Cardiac muscle cell (in vitro differentiated cells and primary cell): Measurements from ENCODE around the gene CHD9. TPM values are rescaled to one million over a fixed set of nuclear protein-coding genes. Genes with fewer than 3 reads are reported as not detected.

Experiments
- DNase-seq, 2 donors: peaks; one replicate each; pipeline versions ENCODE4 v3.0.0 to v3.0.0-alpha.2; 2010 to 2017; ENCODE audit warnings: low read depth in 1 of 2, low spot score in 1 of 2
- H3K27ac ChIP-seq: fragments of 200-600 bp; sonication (generic); 2 replicates; pipeline ENCODE4 v1.5.1; 2016
- H3K27me3 ChIP-seq: fragments of 200-600 bp; sonication (generic); 2 replicates; pipeline ENCODE4 v1.6.0; 2016; ENCODE audit warnings: control low read depth
- H3K36me3 ChIP-seq: fragments of 200-600 bp; sonication (generic); 2 replicates; pipeline ENCODE4 v1.5.1; 2016; ENCODE audit warnings: control low read depth
- H3K4me1 ChIP-seq: fragments of 200-600 bp; sonication (generic); 2 replicates; pipeline ENCODE4 v1.8.1; 2017; ENCODE audit warnings: low read depth, mild to moderate bottlenecking, mixed run types
- H3K4me3 ChIP-seq: fragments of 200-600 bp; sonication (generic); 2 replicates; pipeline ENCODE4 v1.5.1; 2016; ENCODE audit warnings: mild to moderate bottlenecking
- H3K9me3 ChIP-seq: fragments of 200-600 bp; sonication (generic); 2 replicates; pipeline ENCODE4 v1.5.1; 2017; ENCODE audit warnings: low read depth, mild to moderate bottlenecking, control low read depth
- polyA plus RNA-seq: library from polyadenylated mRNA; unstranded; fragments of >200 nt; fragmentation: Nextera tagmentation; extraction: Ambion mirVana; gene quantifications from 2 replicates; pipeline ENCODE4 v1.2.1, GENCODE V29; 2016
- total RNA-seq: library from RNA; depleted of rRNA; stranded (reverse); fragments of >200 nt; gene quantifications from 2 replicates; pipeline ENCODE4 v1.2.3, GENCODE V29; 2016
- TF ChIP-seq, protein P1 (sequence below): IDR thresholded peaks from 2 replicates; pipeline ENCODE4 v1.5.1; 2012; ENCODE audit warnings: low read depth, mild to moderate bottlenecking, low read length

CHD9 gene
- total and polyA plus RNA-seq, 2 experiments from 2014 or later, result 54.8 to 78.9 TPM

DNA sequence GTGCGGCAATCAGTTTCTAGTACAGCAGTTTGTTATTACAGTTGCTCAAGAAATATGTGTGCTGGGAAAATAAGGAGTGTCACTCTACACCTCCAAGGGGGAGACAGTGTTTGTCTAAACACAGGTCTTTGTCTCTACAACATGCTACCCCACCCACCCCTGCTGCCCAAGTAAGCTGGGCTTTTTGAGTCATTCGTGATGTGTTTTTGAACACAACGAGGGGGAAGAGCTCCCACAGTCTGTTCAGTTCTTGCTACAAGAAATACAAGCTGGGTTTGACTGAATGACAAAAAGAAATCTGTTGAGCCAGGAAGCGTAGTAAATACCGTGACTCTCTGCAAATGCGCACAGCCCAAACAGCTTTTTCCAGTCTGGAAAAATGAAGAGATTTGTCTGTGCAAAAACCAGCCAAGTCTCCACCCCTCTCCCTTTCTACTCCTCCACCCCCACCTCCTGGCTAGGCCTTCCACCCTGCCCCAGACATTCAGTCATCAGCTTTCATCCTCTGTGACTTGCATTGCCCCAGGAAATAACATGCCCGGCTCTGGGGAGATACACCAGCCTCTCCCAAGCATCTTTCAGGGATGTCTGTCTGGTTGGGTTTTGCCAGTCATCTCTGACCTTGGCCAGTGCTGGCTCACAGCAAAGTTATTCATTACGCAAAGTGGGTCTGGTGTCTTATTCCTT, 25.7 kb downstream of the CHD9 start:
- H3K4me3 ChIP-seq, result no peak overlapping the region

GRCh38 chr16:53081032-53081424, 26.2 kb downstream of the CHD9 start:
- TF ChIP-seq, protein P1, sequence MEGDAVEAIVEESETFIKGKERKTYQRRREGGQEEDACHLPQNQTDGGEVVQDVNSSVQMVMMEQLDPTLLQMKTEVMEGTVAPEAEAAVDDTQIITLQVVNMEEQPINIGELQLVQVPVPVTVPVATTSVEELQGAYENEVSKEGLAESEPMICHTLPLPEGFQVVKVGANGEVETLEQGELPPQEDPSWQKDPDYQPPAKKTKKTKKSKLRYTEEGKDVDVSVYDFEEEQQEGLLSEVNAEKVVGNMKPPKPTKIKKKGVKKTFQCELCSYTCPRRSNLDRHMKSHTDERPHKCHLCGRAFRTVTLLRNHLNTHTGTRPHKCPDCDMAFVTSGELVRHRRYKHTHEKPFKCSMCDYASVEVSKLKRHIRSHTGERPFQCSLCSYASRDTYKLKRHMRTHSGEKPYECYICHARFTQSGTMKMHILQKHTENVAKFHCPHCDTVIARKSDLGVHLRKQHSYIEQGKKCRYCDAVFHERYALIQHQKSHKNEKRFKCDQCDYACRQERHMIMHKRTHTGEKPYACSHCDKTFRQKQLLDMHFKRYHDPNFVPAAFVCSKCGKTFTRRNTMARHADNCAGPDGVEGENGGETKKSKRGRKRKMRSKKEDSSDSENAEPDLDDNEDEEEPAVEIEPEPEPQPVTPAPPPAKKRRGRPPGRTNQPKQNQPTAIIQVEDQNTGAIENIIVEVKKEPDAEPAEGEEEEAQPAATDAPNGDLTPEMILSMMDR, result no peak
- no peak overlapping the region for H3K27ac ChIP-seq
- H3K27me3 ChIP-seq, result no peaks in the 10 kb centered on the region
- DNase-seq, result no peak
- no peaks in the 10 kb centered on the region for H3K36me3 ChIP-seq
- peaks cover 3% of the 10 kb centered on the region for H3K4me1 ChIP-seq
- no peak overlapping the region for H3K4me3 ChIP-seq
- H3K9me3 ChIP-seq, result no peaks in the 10 kb centered on the region

More for the DNA sequence above, 25.7 kb downstream of the CHD9 start:
- Histone ChIP-seq H3K4me1 (no peaks in the 10 kb centered on the region), H3K9me3 (no peaks in the 10 kb centered on the region), H3K27ac (no peak overlapping the region), H3K36me3 (no peaks in the 10 kb centered on the region), H3K27me3 (no peaks in the 10 kb centered on the region)
- TF ChIP-seq, protein P1, result no peak
- DNase-seq, result peak in 1 of 2 donors; percentile 90

GRCh38 chr16:53081686-53082407, 27.1 kb downstream of the CHD9 start:
- Histone ChIP-seq H3K27ac (no peak overlapping the region), H3K4me1 (peaks cover 4% of the 10 kb centered on the region), H3K4me3 (no peak overlapping the region), H3K9me3 (no peaks in the 10 kb centered on the region), H3K36me3 (no peaks in the 10 kb centered on the region), H3K27me3 (no peaks in the 10 kb centered on the region)
- DNase-seq, result no peak
- TF ChIP-seq, protein P1, result no peak

- Histone ChIP-seq H3K4me1 (peaks cover 4% of the 10 kb centered on the region), H3K9me3 (no peaks in the 10 kb centered on the region), H3K27ac (no peak overlapping the region), H3K36me3 (no peaks in the 10 kb centered on the region), H3K4me3 (no peak overlapping the region), H3K27me3 (no peaks in the 10 kb centered on the region)
- TF ChIP-seq, protein P1, result no peak
- DNase-seq, result no peak
Observed at GRCh38 chr16:53082509-53082908, 27.7 kb downstream of the CHD9 start.

DNA sequence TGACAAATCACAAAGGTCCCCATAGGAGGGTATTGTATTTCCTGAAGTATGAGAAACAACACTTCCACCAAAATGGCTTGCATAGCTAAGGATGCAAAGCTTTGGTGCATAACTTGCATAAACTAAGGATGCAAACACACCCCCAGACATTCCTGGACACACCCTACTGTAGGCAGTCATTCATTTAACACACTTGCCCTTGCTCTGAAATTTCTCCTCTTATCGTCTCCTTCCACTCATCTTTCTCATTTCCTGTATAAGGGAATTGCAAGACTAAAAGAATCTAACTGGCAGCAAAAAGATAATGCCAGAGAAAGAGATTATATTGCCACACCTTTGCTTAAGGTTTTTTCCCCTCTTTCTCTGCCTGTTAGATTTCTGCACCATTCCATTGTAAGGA, 28.3 kb downstream of the CHD9 start:
- Histone ChIP-seq H3K27me3 (no peaks in the 10 kb centered on the region), H3K9me3 (no peaks in the 10 kb centered on the region), H3K4me1 (peaks cover 4% of the 10 kb centered on the region), H3K4me3 (no peak overlapping the region), H3K36me3 (no peaks in the 10 kb centered on the region), H3K27ac (no peak overlapping the region)
- peak in 1 of 2 donors; percentile 39 for DNase-seq
- TF ChIP-seq, protein P1, result no peak
